Mesodermal cell (in vitro differentiated cells): ENCODE measurements around the gene LIPC.

ENCODE experiments used
- H3K27ac ChIP-seq: 2 replicates; pipeline ENCODE4 v1.7.0; 2013; ENCODE audit warnings: mild to moderate bottlenecking, low read depth, low read length, moderate library complexity; ENCODE audit not compliant: severe bottlenecking
- H3K36me3 ChIP-seq: 2 replicates; pipeline ENCODE4 v1.7.1; 2013; ENCODE audit warnings: mild to moderate bottlenecking, low read length, moderate library complexity; ENCODE audit not compliant: control insufficient read depth, insufficient read depth
- H3K4me1 ChIP-seq: one replicate; pipeline ENCODE4 v1.7.1; 2013; ENCODE audit warnings: mild to moderate bottlenecking, low read length; ENCODE audit not compliant: insufficient read depth, control insufficient read depth, poor library complexity, severe bottlenecking
- H3K4me3 ChIP-seq: 2 replicates; pipeline ENCODE4 v1.7.0; 2013; ENCODE audit warnings: low read length, control low read depth, mild to moderate bottlenecking; ENCODE audit not compliant: insufficient read depth, poor library complexity, severe bottlenecking; ENCODE audit errors: extremely low read depth
- H3K9me3 ChIP-seq: 2 replicates; pipeline ENCODE4 v1.7.1; 2013; ENCODE audit warnings: mild to moderate bottlenecking, low read length, moderate library complexity; ENCODE audit not compliant: control insufficient read depth
- WGBS, 2 experiments: methylation state at CpG; one replicate each; pipeline ENCODE4 v1.1.5; 2013; ENCODE audit warnings: missing lambda C conversion rate in 2 of 2; ENCODE audit not compliant: insufficient coverage in 2 of 2; 5-methylcytosine and 5-hydroxymethylcytosine counted together

Gene LIPC

DNA sequence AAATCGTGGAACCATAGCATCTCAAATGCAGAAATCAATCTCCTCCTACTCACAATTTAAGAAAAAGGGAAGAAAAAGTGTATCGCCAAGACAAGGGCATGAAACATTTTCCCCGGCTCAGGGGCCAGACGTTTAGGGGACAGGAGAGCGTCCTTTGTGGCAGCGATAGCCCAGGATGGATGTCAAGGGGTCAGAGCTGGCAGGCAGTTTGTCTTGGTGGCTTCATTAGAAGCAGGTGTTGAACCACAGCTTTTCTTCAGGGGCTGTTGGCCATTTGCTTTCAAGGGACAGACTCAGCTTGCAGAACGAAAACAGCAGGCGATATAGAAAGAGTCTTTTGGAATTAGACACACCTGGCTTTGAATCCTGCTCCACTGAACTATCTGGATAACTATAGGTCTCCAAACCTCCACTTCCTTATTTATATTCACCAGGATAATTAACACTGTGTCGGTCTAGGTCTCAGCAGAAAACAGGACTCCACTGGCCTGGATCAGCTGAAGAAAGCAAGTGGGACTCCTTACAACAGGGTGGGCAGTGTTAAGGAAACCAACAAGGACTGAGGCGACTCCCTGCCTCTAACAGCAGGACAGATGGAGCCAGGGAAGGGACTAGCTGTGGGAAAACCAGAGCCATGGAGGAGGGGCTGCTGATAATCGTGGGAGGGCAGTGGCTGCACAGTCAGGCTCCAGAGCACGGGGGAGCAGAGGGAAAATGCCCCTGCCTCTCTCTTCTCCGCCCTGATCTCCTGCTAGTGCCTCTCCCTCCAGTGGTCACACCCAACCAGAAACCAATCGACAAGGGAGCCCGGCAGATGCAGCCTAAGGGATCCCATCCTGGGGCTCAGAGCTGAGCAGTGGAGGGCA, 123.6 kb downstream of the LIPC start:
- Histone ChIP-seq H3K27ac (no peak overlapping the region), H3K4me1 (peaks cover 22% of the 10 kb centered on the region), H3K4me3 (no peak overlapping the region), H3K36me3 (no peaks in the 10 kb centered on the region), H3K9me3 (peaks cover 8% of the 10 kb centered on the region)
- WGBS, 2 experiments = 78 to 91% methylated on average over 6 to 12 of the region's 15 CpGs

DNA sequence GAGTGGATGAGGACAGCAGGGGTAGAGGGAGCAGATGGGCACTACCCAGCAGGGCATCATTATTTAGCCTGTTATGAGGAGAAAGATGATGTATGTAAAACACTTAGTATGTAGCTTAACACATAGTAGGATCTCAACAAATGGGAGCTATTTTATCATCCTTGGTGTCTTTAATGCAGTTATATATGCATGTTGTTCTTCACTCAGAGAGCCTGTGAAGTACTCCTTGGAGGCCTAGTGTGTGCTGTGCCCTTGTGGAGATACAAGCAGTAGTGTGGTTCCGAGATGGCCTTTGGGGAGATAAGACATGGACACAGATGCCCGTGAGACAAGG, 124.2 kb downstream of the LIPC start:
- Histone ChIP-seq H3K4me1 (peaks cover 21% of the 10 kb centered on the region), H3K9me3 (peaks cover 8% of the 10 kb centered on the region), H3K4me3 (no peak overlapping the region), H3K36me3 (no peaks in the 10 kb centered on the region), H3K27ac (no peak overlapping the region)
- 83 to 100% methylated on average over 1 of the region's 2 CpGs for WGBS, 2 experiments

DNA sequence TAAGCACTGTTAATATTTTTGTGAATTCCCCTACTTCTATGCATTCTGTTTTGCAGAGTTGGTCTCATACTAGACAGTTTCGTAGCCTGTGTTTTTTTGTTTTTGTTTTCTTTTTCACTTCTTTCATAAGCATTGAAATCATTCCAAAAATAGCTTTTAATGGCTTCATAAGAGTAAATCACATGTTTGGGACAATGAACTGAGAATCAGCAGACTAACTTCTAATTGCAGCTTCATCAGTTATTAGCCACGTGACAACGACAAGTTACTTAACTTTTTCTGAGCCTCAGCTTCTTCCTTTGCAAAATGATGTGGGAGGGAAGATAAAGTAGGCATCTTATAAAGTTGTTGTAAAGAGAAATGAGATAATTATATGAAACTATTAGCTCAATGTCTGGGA, 124.8 kb downstream of the LIPC start:
- Histone ChIP-seq H3K4me1 (peaks cover 15% of the 10 kb centered on the region), H3K36me3 (no peaks in the 10 kb centered on the region), H3K9me3 (peaks cover 8% of the 10 kb centered on the region), H3K4me3 (no peak overlapping the region), H3K27ac (no peak overlapping the region)
- 100% methylated on average over 2 of the region's 3 CpGs; no CpG with 5 or more reads in 1 of the 2 experiments for WGBS, 2 experiments

DNA sequence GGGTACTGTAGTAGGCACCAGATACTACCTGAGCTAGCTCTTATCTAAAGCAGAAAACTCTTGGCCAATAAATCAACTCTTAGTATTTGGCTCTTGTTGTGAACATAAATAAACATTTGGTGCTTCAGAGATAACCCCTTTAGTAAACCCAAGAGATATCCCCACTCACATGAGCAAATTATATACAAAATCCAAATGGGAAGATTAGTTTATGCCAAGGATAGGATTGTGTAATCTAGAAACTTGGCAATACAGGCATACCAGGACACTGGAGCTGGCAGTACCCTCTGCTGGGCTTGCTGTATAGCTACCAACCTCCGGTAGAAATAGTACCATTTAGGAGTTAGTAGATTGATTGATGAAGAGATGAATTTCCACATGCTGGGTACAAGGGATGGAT, 127.0 kb downstream of the LIPC start:
- 71 to 86% methylated on average over 1 of the region's 1 CpG for WGBS, 2 experiments
- peaks cover 4% of the 10 kb centered on the region for H3K4me1 ChIP-seq
- H3K27ac ChIP-seq = no peak overlapping the region
- H3K36me3 ChIP-seq = no peaks in the 10 kb centered on the region
- H3K4me3 ChIP-seq = no peak overlapping the region
- H3K9me3 ChIP-seq = peaks cover 8% of the 10 kb centered on the region

DNA sequence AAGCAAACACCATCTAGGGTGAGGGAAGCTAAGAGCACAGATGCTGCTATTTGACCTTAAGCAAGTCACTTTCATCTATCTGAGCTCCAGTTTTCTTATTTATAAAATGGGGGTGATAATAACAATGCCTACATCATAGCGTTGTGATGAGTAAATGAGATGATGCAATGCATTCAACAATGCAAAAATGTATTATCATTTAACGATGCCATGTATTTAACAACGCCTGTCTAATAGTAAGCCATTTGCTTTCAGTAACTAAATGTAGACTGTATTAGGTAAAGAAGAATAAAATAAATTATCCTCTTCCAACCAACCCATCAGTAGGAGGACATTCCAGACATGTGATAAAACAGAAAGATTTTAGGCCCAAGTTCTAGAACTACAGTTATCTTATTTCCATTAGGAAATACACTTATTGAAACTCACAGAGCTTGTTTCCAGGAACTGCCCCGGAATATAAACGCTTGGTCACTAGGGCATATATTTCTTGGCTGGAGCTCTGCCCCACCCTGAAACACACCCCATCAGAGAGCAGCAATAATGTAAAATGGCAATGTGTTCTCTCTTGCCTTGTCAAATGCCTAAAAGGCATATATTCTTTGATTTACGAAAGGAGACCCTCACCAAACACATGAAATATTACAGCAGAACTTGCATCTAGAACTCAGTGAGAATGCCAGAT, 128.3 kb downstream of the LIPC start:
- 0 to 50% methylated on average over 1 to 2 of the region's 6 CpGs for WGBS, 2 experiments
- H3K9me3 ChIP-seq = peaks cover 8% of the 10 kb centered on the region
- no peak overlapping the region for H3K4me3 ChIP-seq

DNA sequence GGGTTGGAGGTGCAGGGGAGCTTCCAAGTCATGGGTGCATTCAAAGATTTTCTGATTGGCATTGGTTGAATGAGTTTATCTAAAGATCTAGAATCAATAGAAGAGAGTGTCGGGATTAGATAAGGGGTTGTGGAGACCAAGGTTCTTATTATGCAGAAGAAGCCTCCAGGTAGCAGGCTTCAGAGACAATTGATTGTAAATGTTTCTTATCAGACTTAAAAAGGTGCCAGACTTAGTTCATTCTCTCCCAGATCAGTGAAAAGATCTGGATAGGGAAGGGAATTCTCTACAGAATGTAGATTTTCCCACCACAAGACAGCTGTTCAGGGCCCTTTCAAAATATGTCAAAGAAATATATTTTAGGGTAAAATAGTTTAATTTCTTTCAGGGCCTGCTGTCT, 129.5 kb downstream of the LIPC start:
- Histone ChIP-seq H3K9me3 (peaks cover 8% of the 10 kb centered on the region), H3K36me3 (no peaks in the 10 kb centered on the region), H3K4me1 (no peaks in the 10 kb centered on the region), H3K4me3 (no peak overlapping the region), H3K27ac (no peak overlapping the region)
- WGBS, 2 experiments = no CpG with 5 or more reads among the region's 1 CpG

More for the DNA sequence above, 128.3 kb downstream of the LIPC start:
- Histone ChIP-seq H3K4me1 (peaks cover 1% of the 10 kb centered on the region), H3K36me3 (no peaks in the 10 kb centered on the region), H3K27ac (no peak overlapping the region)

DNA sequence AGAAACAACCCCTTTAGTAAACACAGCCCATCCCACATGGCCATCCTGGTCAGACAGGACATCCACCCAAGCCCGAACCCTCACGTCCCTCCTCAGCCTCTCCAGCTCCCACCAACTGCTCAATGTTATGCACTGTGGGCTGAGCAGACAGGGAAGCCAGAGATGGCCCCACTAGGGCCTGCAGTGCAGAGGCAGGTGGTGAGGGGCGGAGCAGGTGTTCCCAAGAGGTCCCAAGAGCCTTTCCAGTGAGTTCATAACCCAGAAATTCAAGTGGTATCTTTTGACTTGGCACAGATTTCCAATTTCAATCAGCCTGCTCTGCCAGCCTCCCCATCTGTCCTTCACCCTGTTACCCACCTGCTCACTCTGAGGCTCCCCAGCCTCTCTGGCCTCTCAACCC, 130.3 kb downstream of the LIPC start:
- no peaks in the 10 kb centered on the region for H3K36me3 ChIP-seq
- H3K4me1 ChIP-seq = no peaks in the 10 kb centered on the region
- WGBS, 2 experiments = 81 to 100% methylated on average over 2 to 3 of the region's 3 CpGs
- peaks cover 8% of the 10 kb centered on the region for H3K9me3 ChIP-seq
- no peak overlapping the region for H3K27ac ChIP-seq
- no peak overlapping the region for H3K4me3 ChIP-seq

DNA sequence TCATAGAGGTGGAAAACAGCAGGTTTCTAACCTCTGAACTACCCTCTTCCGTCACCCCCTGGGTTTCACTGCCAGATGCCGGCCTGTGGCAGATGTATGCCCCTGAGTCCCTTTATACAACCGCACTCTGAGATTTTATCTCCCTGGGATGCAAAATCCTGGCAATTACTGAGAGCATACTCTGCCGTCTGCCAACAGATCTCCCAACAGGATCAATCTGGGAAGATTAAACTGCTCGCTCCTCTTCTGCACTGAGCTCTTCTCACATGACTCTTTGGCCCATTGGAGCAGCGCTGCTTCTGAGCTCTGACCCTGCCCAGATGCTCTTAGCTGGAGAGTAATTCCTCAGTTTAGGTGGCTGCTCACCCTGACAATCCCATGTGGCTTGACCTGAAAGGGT, 133.2 kb downstream of the LIPC start:
- Histone ChIP-seq H3K4me3 (no peak overlapping the region), H3K9me3 (peaks cover 6% of the 10 kb centered on the region), H3K36me3 (no peaks in the 10 kb centered on the region), H3K4me1 (no peaks in the 10 kb centered on the region), H3K27ac (no peak overlapping the region)
- WGBS, 2 experiments = 91 to 95% methylated on average over 4 to 5 of the region's 6 CpGs

DNA sequence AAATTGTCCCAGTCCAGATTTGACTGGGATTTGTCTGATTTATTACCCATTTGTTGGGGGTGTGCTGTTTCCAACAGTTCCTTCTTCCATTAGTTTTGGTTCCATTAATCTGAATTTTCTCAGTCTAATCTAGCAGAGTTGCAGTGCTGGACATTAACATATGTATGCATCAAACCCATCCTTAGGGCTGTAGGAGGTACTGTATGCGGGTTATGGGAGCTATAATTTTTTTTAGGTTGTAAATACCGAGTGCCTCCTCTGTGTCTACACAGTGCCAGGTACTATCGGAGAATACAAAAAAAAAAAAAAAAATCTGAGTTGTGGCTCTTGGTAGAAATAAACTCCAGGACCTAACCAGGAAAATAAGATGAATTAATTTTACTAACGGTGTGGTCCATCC, 133.8 kb downstream of the LIPC start:
- H3K27ac ChIP-seq = no peak overlapping the region
- WGBS, 2 experiments = 100% methylated on average over 1 of the region's 4 CpGs; no CpG with 5 or more reads in 1 of the 2 experiments
- H3K9me3 ChIP-seq = peaks cover 6% of the 10 kb centered on the region
- no peak overlapping the region for H3K4me3 ChIP-seq
- no peaks in the 10 kb centered on the region for H3K4me1 ChIP-seq
- H3K36me3 ChIP-seq = no peaks in the 10 kb centered on the region

DNA sequence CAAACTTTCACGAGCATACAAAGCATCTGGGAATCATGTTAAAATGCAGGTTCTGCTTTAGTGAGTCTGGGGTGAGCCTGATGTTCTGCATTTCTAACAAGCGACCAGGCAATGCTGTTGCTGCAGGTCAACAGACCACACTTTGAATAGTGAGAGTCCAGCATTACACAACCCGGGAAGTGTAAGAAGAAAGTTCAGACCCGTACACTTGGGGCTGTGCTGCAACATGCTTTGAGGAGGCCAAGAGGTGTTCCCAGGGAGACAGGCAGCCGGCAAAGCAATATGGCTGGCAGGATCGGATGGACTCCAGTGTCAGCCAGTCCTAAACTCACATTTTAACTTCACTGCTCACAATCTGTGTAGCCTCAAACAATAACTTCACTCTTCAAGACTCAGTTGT, 134.2 kb downstream of the LIPC start:
- peaks cover 6% of the 10 kb centered on the region for H3K9me3 ChIP-seq
- H3K27ac ChIP-seq = no peak overlapping the region
- no peaks in the 10 kb centered on the region for H3K36me3 ChIP-seq
- H3K4me1 ChIP-seq = no peaks in the 10 kb centered on the region
- 85 to 87% methylated on average over 6 of the region's 6 CpGs for WGBS, 2 experiments
- no peak overlapping the region for H3K4me3 ChIP-seq

DNA sequence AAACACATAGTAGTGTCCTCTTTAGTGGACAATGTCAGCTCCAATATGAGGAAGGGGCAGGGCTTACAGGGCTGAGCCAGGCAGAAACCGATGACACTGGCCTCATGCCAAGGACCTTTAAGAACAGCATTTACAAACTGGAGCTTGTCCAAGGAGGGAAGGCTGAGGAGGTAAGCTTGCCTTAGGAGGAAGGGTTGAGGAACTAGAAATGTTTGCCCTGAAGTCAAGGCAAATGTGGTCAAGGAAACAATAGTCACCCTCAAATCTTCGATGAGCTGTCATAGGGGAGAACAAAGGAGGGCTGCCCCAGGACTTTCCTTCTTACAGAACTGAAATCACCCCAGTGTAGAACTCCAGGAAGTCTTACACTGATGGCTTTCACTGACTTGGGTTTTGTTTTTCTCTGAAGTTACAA, 136.4 kb downstream of the LIPC start:
- H3K9me3 ChIP-seq = peaks cover 6% of the 10 kb centered on the region
- H3K36me3 ChIP-seq = no peaks in the 10 kb centered on the region
- no peaks in the 10 kb centered on the region for H3K4me1 ChIP-seq
- no peak overlapping the region for H3K4me3 ChIP-seq
- no peak overlapping the region for H3K27ac ChIP-seq
- 68 to 92% methylated on average over 2 of the region's 2 CpGs for WGBS, 2 experiments
